Omental fat pad (tissue), 4 donors: Measurements from ENCODE around the gene CYP21A2. TPM values are rescaled to one million over a fixed set of nuclear protein-coding genes. Genes with fewer than 3 reads are reported as not detected.

Source experiments
- ATAC-seq: fragments of 150-250 bp; one replicate; pipeline ENCODE4 v1.9.1; 2016; ENCODE audit warnings: mild to moderate bottlenecking, moderate library complexity; ENCODE audit not compliant: low FRiP score
- DNase-seq: peaks from one replicate; pipeline ENCODE4 v3.0.0-alpha.2; 2019; ENCODE audit warnings: low spot score
- CTCF ChIP-seq, 3 donors: fragments of 450-650 bp; IDR thresholded peaks; one replicate each; pipeline ENCODE4 v1.5.1; 2016 to 2017; ENCODE audit warnings: antibody characterized with exemption in 3 of 3, mild to moderate bottlenecking in 3 of 3, moderate library complexity in 2 of 3
- total RNA-seq, 4 donors: library from RNA; depleted of rRNA; stranded (reverse); fragments of >200 nt; gene quantifications; one replicate each; pipeline ENCODE4 v1.1.0, GENCODE V29; 2016

The CYP21A2 gene
- total RNA-seq, 4 donors from 2014 or later, result 0.63 to 5.7 (median 2.8) TPM

- DNase-seq (peak; percentile 51), ATAC-seq (peak; percentile 73)
- no peak for TF ChIP-seq CTCF (IDR thresholded peaks at IDR 0.05)
Measured at GRCh38 chr6:32082935-32083334, 44.7 kb downstream of the CYP21A2 start.

- DNase-seq, result no peak
- ATAC-seq, result no peak
- TF ChIP-seq CTCF (IDR thresholded peaks at IDR 0.05), result no peak
Measured at GRCh38 chr6:32083812-32084768, 45.9 kb downstream of the CYP21A2 start.

GRCh38 chr6:32084780-32085179 lies 46.6 kb downstream of the CYP21A2 start:
- DNase-seq (no peak), ATAC-seq (no peak)
- no peak for TF ChIP-seq CTCF (IDR thresholded peaks at IDR 0.05)

GRCh38 chr6:32085759-32086459 lies 47.7 kb downstream of the CYP21A2 start:
- TF ChIP-seq CTCF (IDR thresholded peaks at IDR 0.05), result no peak
- DNase-seq (no peak), ATAC-seq (no peak)

- ATAC-seq (peak; percentile 9), DNase-seq (no peak)
- TF ChIP-seq CTCF (IDR thresholded peaks at IDR 0.05), result no peak
Measured at GRCh38 chr6:32086661-32087573, 48.7 kb downstream of the CYP21A2 start.

- peak; percentile 74 for ATAC-seq
- TF ChIP-seq CTCF (IDR thresholded peaks at IDR 0.05), result no peak
- peak; percentile 66 for DNase-seq
Measured at GRCh38 chr6:32087574-32088486, 49.6 kb downstream of the CYP21A2 start.
